Activated T-helper 1 cell treated with Interleukin-2 at 50 U/mL for 16 hours (primary cell): ENCODE measurements around the gene MED28.

Experiments used
- DNase-seq: peaks from one replicate; pipeline ENCODE4 v3.0.0-alpha.2; 2020; ENCODE audit warnings: low read depth

The MED28 gene

GRCh38 chr4:17667253-17667652 lies 52.8 kb downstream of the MED28 start:
- DNase-seq = no peak

GRCh38 chr4:17667653-17668201 lies 53.3 kb downstream of the MED28 start:
- no peak for DNase-seq

GRCh38 chr4:17670423-17670822 lies 56.0 kb downstream of the MED28 start:
- DNase-seq = no peak

GRCh38 chr4:17680559-17681280 lies 66.3 kb downstream of the MED28 start:
- no peak for DNase-seq

- no peak for DNase-seq
Measured at GRCh38 chr4:17681281-17682221, 67.1 kb downstream of the MED28 start.

- no peak for DNase-seq
Measured at GRCh38 chr4:17682222-17682566, 67.8 kb downstream of the MED28 start.
